ENCODE data around the gene WNK2.
"Not testable (repeated sequence)": the region's sequence is repeated elsewhere in the genome, so short reads cannot be mapped to it uniquely, and the experiment has no call there.

The WNK2 gene

DNA sequence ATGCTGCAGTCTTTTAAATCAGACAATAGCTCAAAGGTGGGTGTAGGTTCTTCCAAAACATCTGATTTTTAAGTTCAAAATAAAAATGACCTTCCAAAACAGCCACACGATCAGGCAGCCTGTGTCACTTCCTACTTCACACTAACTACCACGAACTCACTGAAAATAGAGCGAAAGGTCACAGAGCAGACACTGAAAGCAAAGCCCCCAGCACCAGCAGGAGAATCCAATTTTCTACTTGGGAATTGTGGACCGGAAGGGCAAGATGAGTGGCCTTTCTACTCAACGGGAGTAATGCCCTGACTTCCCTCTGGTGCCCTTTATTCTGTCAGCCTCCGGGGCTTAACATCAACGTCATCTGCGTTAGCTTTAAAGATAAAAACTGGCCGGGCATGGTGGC, 159.7 kb downstream of the WNK2 start:
- no peak for DNase-seq

DNA sequence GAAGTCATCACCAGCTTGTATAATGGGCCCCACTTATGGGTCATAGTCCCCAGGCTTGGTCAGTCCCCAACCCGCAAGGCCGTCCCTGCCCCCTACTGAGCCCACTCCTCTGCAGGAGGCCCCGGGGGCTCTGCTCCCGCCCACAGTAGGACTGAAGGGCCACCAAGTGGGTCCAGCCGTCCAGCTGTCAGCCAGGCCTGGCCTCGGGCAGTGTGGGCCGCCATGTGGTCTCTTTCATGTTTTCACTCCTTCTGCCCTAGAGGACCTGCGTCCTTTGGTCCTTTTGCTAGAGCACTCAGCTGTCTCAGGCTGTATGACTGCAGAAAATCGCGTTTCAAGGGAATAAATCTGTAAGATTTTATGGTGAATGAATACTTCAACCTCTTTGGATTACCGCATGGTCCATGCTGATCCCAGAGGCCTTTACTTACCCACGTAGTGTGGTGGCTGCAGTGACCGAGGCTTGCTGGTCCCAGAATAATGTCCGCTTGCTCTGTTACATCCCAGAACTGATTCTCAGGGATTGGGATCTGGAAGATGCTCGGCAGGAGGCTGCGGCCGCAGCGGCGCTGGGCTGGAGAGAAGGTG, 161.8 kb downstream of the WNK2 start:
- no peak for DNase-seq

GRCh38 chr9:93346231-93347112, 162.5 kb downstream of the WNK2 start:
- DNase-seq, result no peak

DNA sequence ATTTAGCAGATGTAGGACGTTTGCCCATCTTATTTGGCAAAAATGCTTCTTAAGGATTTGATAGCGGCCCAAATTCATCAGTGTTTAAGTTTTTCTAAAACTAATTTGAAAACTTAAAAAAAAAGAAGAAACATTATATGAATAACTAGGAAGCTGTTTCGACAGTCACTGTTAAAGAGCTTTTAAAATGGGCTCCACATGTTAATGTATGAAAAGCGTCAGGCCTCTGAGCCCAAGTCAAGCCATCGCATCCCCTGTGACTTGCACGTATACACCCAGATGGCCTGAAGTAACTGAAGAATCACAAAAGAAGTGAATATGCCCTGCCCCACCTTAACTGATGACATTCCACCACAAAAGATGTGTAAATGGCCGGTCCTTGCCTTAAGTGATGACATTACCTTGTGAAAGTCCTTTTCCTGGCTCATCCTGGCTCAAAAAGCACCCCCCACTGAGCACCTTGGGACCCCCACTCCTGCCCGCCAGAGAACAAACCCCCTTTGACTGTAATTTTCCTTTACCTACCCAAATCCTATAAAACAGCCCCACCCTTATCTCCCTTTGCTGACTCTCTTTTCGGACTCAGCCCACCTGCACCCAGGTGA, 163.5 kb downstream of the WNK2 start:
- DNase-seq, result not testable (repeated sequence)

DNA sequence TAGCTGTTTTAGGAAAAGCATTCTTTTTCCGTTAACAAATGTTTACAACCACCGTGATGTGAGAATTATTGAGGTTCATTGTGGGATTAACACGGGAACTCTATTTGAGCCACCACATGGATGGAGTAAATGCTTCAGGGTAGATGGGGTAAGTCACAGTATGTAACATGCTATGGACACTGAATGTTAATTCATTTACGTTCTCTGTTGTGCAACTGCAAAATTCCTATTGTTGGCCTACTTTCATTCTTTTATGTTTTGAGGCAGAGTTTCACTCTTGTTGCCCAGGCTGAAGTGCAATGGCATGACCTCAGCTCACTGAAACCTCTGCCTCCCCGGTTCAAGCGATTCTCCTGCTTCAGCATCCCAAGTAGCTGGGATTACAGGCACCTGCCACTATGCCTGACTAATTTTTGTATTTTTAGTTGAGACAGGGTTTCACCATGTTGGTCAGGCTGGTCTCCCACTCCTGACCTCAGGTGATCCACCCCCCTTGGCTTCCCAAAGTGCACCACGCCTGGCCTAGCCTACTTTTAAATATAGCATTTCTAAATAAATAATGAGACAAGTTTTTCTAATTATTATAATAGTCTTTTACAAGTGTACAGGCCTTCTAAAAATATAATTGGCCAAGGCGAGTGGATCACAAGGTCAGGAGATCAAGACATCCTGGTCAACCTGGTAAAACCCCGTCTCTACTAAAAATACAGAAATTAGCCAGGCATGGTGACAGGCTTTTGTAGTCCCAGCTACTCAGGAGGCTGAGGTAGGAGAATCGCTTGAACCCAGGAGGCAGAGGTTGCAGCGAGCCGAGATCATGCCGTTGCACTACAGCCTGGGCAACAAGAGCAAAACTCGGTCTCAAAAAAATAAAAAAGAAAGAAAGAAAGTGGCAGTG, 169.7 kb downstream of the WNK2 start:
- not testable (repeated sequence) for DNase-seq

- no peak for DNase-seq
Observed at GRCh38 chr9:93354451-93354850, 170.5 kb downstream of the WNK2 start.

DNA sequence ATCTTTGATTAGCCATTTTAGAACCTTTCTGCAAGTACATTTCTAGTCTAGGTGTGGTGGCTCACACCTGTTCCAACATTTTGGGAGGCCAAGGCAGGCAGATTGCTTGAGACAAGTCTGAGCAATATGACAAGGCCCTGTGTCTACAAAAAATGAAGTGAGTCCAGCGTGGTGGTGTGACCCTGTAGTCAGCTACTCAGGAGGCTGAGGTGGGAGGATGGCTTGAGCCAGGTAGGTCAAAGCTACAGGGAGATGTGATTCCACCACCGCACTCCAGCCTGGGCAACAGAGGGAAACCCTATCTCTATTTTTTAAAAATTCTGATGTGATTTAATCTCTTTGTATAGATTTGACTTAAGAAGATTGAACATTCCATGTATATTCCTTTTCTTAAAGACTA, 171.9 kb downstream of the WNK2 start:
- DNase-seq, result no peak

DNA sequence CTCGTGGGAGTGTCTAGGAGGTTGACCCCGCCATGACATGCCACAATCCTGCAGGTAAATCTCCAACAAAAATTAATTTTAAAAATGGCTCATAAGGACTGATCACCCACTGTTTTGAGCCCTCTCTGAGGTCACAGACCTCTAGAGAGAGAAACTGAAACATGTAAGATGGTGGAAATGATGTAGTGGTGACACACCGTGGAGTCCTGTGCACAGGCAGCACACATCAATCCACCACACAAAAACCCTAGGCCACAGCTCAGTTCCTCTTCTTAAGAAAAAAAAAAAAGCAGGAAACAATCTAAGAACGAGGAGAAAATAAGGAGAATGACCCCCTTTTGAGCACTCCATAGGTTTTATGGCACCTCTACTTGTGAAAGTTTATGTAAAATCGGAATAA, 173.7 kb downstream of the WNK2 start:
- no peak for DNase-seq

- not testable (repeated sequence) for DNase-seq
Observed at GRCh38 chr9:93359907-93360306, 176.0 kb downstream of the WNK2 start.

- DNase-seq, result no peak
Observed at GRCh38 chr9:93361995-93362394, 178.1 kb downstream of the WNK2 start.

DNA sequence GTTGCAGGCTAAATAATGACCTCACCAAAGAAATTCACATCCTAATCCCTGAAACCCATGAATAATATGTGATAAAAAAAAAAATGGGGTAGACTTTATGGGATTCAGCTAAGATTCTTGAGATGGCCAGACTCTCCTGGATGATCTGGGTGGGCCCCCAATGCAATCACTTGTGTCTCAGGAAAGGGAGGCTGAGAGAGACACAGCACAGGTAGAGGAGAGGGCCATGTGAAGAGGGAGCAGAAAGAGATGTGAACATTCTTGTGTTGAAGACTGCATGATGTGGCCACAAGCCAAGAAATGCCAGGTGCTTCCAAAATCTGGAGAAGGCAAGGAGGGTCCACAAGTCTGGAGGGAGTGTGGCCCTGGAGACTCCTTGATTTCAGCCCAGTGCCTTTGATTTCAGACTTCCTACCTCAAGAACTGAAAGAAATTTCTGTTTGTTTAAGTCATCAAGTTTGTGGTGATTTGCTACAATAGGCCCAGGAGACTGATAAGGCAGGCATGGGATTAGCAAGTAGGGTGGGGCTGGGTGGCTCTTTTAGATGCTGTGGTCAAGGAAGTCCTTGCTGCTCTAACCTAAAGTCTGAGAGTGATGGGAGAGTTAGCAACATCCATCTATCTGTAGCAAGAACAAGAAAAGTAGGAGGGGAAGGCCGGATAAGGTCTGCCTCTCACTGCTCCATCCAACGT, 180.9 kb downstream of the WNK2 start:
- no peak for DNase-seq

GRCh38 chr9:93365427-93366118, 181.6 kb downstream of the WNK2 start:
- no peak for DNase-seq

DNA sequence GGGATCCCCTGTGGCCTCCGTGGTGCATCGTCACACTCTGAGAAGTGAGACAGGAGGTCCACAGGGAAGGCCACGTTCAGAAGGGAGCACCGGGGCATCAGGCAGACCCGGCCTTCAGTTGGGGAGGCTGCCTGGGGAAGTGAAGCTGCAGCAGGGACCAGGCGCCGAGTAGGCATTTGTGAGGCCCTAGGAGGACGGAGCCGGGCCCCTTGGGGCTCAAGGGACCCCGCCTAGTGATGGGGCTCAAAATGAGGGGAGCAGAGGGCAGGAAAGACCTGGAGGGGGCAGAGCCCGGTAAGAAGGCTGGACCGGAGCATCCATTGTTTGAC, 182.1 kb downstream of the WNK2 start:
- no peak for DNase-seq

DNA sequence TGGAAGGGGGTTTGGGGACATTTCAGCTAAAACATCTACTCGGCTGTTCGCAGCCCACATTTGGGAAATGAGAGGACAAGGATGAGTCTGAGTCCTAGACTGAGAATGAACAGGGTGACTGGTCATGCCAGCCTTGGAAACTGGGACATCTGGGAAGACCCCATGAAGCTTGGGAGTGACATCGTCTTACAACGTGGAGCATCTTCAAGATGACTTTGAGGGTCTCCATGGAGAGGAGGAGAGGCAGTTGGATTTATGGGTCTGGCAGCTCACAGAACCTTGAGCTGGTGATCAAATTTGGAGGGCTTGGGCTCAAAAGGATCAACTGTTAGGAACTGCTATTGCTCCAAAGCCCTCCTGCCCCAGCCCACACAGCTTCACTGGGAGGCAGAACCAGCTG, 182.5 kb downstream of the WNK2 start:
- DNase-seq, result not testable (repeated sequence)

DNA sequence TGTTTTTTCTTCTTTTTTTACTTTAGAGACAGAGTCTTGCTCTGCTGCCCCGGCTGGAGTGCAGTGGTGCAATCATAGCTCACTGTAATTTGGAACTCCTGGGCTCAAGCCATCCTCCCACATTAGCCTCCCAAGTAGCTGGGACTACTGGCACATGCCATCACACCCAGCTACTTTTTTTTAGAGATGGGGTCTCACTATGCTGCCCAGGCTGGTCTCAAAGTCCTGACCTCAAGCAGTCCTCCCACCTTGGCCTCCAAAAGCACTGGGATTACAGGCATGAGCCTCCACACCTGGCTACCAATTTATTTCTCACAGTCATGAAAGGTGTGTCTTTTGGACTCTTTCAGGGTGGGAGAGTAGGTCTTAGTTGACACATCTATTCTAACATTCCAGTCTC, 184.5 kb downstream of the WNK2 start:
- DNase-seq, result no peak

DNA sequence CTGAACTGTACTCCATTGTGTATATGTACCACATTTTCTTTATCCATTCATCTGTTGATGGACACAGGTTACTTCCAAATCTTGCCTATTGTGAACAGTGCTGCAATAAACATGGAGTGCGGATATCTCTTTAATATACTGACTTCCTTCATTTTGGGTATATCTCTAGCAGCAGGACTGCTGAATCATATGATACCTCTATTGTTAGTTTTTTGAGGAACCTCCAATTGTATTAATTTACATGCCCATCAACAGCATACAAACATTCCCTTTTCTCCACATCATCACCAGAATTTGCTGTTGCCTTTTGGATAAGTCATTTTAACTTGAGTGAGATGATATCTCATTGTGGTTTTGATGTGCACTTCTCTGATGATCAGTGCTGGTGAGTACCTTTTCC, 185.7 kb downstream of the WNK2 start:
- no peak for DNase-seq

Measured in NCI-H187 (cell line).